MM.1S (cell line): ENCODE data around the gene GOLGA6L4.
"Not testable (repeated sequence)": the region's sequence is repeated elsewhere in the genome, so short reads cannot be mapped to it uniquely, and the experiment has no call there.

Experiments used
- DNase-seq: peaks from one replicate; pipeline ENCODE4 v3.0.0-alpha.2; 2015
- H2AFZ ChIP-seq: fragments of 300-600 bp; sonication (generic); 2 replicates; pipeline ENCODE4 v1.6.0; 2016; ENCODE audit warnings: antibody characterized with exemption, low read length
- H3F3A ChIP-seq: fragments of 300-600 bp; sonication (generic); 2 replicates; pipeline ENCODE4 v1.6.1; 2016; ENCODE audit warnings: mild to moderate bottlenecking, antibody characterized with exemption, low read length, moderate library complexity, mixed read lengths; ENCODE audit not compliant: insufficient read depth
- H3K27ac ChIP-seq: fragments of 300-600 bp; sonication (generic); 2 replicates; pipeline ENCODE4 v1.5.1; 2016; ENCODE audit warnings: mild to moderate bottlenecking, low read length
- H3K27me3 ChIP-seq: fragments of 300-600 bp; sonication (generic); replicated peaks from 2 replicates; pipeline ENCODE4 v1.6.0; 2016; ENCODE audit warnings: low read length; ENCODE audit not compliant: insufficient read depth
- H3K36me3 ChIP-seq: fragments of 300-600 bp; sonication (generic); replicated peaks from 2 replicates; pipeline ENCODE4 v1.6.1; 2016; ENCODE audit warnings: mild to moderate bottlenecking, low read length, mixed read lengths; ENCODE audit not compliant: insufficient read depth
- H3K4me1 ChIP-seq: fragments of 300-600 bp; sonication (generic); 2 replicates; pipeline ENCODE4 v1.6.1; 2016; ENCODE audit warnings: low read length, mixed read lengths
- H3K4me2 ChIP-seq: fragments of 300-600 bp; sonication (generic); 2 replicates; pipeline ENCODE4 v1.6.0; 2016; ENCODE audit warnings: low read depth, low read length
- H3K4me3 ChIP-seq: fragments of 300-600 bp; sonication (generic); 2 replicates; pipeline ENCODE4 v1.5.1; 2016; ENCODE audit warnings: low read length, mixed read lengths
- H3K79me2 ChIP-seq: fragments of 300-600 bp; sonication (generic); 2 replicates; pipeline ENCODE4 v1.6.1; 2016; ENCODE audit warnings: mixed run types, low read length, mixed read lengths
- H3K9ac ChIP-seq: fragments of 300-600 bp; sonication (generic); 2 replicates; pipeline ENCODE4 v1.6.1; 2016; ENCODE audit warnings: low read length, mixed read lengths
- H3K9me2 ChIP-seq: fragments of 300-600 bp; sonication (generic); replicated peaks from 2 replicates; pipeline ENCODE4 v1.6.1; 2016; ENCODE audit warnings: mild to moderate bottlenecking, low read length, mixed read lengths; ENCODE audit not compliant: insufficient read depth
- H3K9me3 ChIP-seq: fragments of 300-600 bp; sonication (generic); replicated peaks from 2 replicates; pipeline ENCODE4 v1.6.1; 2016; ENCODE audit warnings: mild to moderate bottlenecking, low read length, mixed read lengths; ENCODE audit not compliant: insufficient read depth
- H4K20me1 ChIP-seq: fragments of 300-600 bp; sonication (generic); 2 replicates; pipeline ENCODE4 v1.6.1; 2016; ENCODE audit warnings: mild to moderate bottlenecking, low read length, moderate library complexity, mixed read lengths; ENCODE audit not compliant: insufficient read depth

Gene GOLGA6L4, protein sequence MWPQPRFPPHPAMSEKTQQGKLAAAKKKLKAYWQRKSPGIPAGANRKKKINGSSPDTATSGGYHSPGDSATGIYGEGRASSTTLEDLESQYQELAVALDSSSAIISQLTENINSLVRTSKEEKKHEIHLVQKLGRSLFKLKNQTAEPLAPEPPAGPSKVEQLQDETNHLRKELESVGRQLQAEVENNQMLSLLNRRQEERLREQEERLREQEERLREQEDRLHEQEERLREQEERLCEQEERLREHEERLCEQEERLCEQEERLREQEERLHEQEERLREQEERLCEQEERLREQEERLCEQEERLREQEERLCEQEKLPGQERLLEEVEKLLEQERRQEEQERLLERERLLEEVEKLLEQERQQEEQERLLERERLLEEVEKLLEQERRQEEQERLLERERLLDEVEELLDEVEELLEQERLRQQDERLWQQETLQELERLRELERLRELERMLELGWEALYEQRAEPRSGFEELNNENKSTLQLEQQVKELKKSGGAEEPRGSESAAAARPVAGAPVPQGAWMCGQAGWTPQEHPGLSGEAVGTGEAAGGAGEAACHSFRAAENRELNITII

DNA sequence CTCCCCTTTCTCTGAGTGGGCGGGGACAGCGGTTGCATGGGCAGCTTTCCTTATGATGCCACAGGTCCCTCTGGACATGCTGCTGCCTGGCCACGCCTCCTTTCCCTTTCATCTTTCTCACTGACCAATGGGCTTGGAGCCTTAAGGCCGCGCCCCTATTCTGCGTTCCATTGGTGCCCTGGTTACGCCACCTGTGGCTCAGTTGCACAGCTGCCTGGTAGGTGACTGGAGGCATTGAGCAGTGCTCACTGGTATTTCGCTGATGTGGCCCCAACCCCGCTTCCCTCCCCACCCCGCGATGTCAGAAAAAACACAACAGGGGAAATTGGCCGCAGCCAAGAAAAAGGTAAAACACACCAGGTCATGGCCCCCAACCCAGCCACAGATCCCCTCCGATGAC is at the start of gene GOLGA6L4:
Gene GOLGA6L4 (plus strand): TSS at position 201 of the 400 bp plus-strand sequence. CDS start 62 bp downstream, at position 263.
- not testable (repeated sequence) for H3K27me3 ChIP-seq, H3K27ac ChIP-seq, H3K9me2 ChIP-seq, H3K4me2 ChIP-seq, H3K4me1 ChIP-seq, H3K79me2 ChIP-seq, H3F3A ChIP-seq, H2AFZ ChIP-seq, H3K4me3 ChIP-seq, DNase-seq, H3K9ac ChIP-seq, H3K9me3 ChIP-seq, H4K20me1 ChIP-seq, H3K36me3 ChIP-seq

DNA sequence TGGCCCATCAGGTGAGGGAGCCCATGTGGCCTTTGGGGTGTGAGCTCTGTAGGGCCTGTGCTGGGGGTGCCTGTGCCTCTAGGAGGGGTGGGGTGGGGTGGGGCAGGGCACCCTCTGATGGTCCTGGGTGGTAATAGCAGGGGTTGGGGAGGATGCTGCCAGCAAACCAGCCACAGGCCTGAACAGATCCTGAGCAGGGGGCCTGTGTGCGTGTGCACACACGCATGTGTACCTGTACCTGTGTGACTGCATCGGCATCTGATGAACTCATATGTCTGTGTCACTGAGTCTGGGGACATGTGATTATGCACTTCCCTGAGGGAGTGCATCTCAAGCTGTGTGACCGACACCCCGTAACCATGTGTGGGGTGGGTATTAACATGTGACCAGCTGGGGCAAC is 42.6 kb upstream of the GOLGA6L4 start:
- not testable (repeated sequence) for H3K9ac ChIP-seq, H3K4me1 ChIP-seq, H3K27ac ChIP-seq, H4K20me1 ChIP-seq, H3K27me3 ChIP-seq, H3K36me3 ChIP-seq, H3K4me3 ChIP-seq, H3K4me2 ChIP-seq, H3K79me2 ChIP-seq, H2AFZ ChIP-seq, H3K9me2 ChIP-seq, H3F3A ChIP-seq, H3K9me3 ChIP-seq, DNase-seq

DNA sequence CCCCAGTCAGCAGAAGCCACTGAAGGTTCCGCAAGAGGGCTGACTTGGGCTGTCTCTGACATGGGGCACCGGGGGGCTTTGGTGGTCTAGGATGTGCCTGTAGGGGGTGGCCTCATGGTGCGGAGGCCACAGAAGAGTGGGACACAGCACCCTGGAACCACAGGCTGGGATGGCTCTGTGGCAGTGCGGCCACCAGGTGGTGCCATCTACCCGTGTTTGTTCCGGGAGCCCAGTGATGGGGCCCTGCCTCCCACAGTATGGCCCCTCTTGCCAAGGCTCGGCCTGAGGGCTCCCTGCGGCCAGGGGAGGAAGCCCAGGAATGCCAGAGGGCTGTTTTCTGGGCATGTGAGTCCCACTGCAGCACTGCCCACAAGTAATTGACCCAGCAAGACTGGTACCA is 40.0 kb upstream of the GOLGA6L4 start:
- not testable (repeated sequence) for H3K4me3 ChIP-seq, H3K27ac ChIP-seq, H3K79me2 ChIP-seq, DNase-seq, H3K9ac ChIP-seq, H3K4me1 ChIP-seq, H2AFZ ChIP-seq, H3K9me3 ChIP-seq, H3K4me2 ChIP-seq, H3K27me3 ChIP-seq, H3K36me3 ChIP-seq, H3K9me2 ChIP-seq, H4K20me1 ChIP-seq, H3F3A ChIP-seq

DNA sequence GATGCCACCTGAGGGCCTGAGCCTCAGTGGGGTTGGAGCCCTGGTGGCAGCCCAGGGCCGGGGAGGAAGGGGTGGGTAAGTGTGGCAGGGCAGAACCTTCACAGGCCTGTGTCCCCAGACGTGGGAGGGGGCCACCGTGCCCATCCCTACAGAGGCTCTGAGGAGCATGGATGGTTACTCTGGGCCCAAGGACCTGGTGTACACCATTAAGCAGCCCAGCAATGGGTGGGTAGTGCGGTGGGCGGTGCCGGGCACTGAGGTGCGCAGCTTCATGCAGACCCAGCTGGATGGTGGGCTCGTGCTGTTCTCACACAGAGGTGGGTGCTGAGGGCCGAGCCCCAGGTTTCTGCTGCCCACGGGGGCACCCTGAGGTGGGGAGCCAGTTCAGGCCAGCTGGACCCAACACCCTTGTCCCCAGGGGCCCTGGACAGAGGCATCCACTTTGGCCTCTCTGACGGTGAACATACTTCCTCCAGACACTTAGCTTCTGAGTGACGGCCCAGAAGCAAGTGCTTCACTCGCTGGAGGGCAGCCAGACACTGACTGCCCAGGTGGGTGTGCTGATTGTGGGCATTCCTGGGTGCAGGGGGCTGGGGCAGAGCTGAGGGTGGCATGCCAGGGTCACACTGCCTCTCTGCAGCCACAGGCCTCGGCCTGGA is 38.9 kb upstream of the GOLGA6L4 start:
- not testable (repeated sequence) for H3K79me2 ChIP-seq, H3K4me2 ChIP-seq, H3K36me3 ChIP-seq, H2AFZ ChIP-seq, DNase-seq, H4K20me1 ChIP-seq, H3K4me1 ChIP-seq, H3K27me3 ChIP-seq, H3K9me2 ChIP-seq, H3K9ac ChIP-seq, H3F3A ChIP-seq, H3K4me3 ChIP-seq, H3K27ac ChIP-seq, H3K9me3 ChIP-seq

DNA sequence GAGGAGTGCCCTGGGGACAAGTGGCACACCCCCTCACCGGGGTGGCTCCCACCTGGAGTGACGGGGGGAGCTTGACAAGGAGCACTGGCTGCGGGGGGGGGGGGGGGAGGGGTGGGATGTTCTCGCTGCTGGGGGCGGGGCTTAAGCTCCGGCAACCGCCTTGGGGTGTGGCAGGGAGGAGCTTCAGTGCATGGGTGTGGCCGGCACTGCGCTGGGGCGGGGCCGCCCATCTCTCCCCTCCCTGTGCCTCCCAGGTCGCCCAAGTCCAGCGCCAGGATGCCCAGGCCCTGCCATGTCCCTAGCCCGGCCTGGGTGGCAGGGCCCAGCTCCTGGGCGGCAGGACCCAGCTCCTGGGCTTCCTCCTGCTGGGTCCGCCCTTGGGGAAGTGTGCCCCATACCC is 35.7 kb upstream of the GOLGA6L4 start:
- H3K4me1 ChIP-seq, H3K4me2 ChIP-seq, H3K9me2 ChIP-seq, H3K9ac ChIP-seq, DNase-seq, H3K79me2 ChIP-seq, H3K4me3 ChIP-seq, H3K36me3 ChIP-seq, H3K27me3 ChIP-seq, H3K27ac ChIP-seq, H2AFZ ChIP-seq, H4K20me1 ChIP-seq, H3K9me3 ChIP-seq, H3F3A ChIP-seq: not testable (repeated sequence)
